Bone marrow (tissue), 2 donors: ENCODE measurements around the gene ATP13A1.
"Not testable (repeated sequence)": the region's sequence is repeated elsewhere in the genome, so short reads cannot be mapped to it uniquely, and the experiment has no call there.

Experiments used
- DNase-seq, 2 donors: peaks; one replicate each; lab custom pipeline; 2025; lab: John Stamatoyannopoulos, UW

Gene ATP13A1

GRCh38 chr19:19619181-19619848, 44.2 kb downstream of the ATP13A1 start:
- DNase-seq, result no peak

GRCh38 chr19:19618219-19619051, 45.0 kb downstream of the ATP13A1 start, which contains the start of gene PBX4:
TSS of gene PBX4 (minus strand) at chr19:19618687. CDS start at chr19:19618629, 58 bp downstream.
- peak; percentile 41 to 83 for DNase-seq

- DNase-seq, result no peak
Measured at GRCh38 chr19:19615086-19615485, 48.4 kb downstream of the ATP13A1 start.

GRCh38 chr19:19613506-19613905, 50.0 kb downstream of the ATP13A1 start:
- no peak for DNase-seq

- no peak for DNase-seq
Measured at GRCh38 chr19:19610376-19611202, 52.9 kb downstream of the ATP13A1 start.

GRCh38 chr19:19606686-19607085, 56.8 kb downstream of the ATP13A1 start:
- DNase-seq, result not testable (repeated sequence)

- no peak for DNase-seq
Measured at GRCh38 chr19:19606021-19606420, 57.5 kb downstream of the ATP13A1 start.

GRCh38 chr19:19602713-19603324, 60.7 kb downstream of the ATP13A1 start:
- DNase-seq, result no peak

GRCh38 chr19:19602136-19602712, 61.3 kb downstream of the ATP13A1 start:
- no peak for DNase-seq

- DNase-seq, result no peak
Measured at GRCh38 chr19:19600793-19601330, 62.6 kb downstream of the ATP13A1 start.

GRCh38 chr19:19598728-19599451, 64.6 kb downstream of the ATP13A1 start:
- DNase-seq, result not testable (repeated sequence)

GRCh38 chr19:19597809-19598306, 65.6 kb downstream of the ATP13A1 start:
- no peak for DNase-seq
